Right atrium auricular region (tissue), 2 donors: ENCODE results near the gene COL27A1. TPM values are rescaled to one million over a fixed set of nuclear protein-coding genes. Genes with fewer than 3 reads are reported as not detected.

Source experiments
- DNase-seq: peaks from one replicate; pipeline ENCODE4 v3.0.0-alpha.2; 2019; ENCODE audit warnings: low spot score
- H3K27ac ChIP-seq, 2 donors: fragments of 200-600 bp; sonication (generic); 1 replicate in 1 of 2; 2 replicates in 1 of 2; pipeline ENCODE4 v1.5.1; 2016 to 2019
- H3K27me3 ChIP-seq, 2 donors: fragments of 200-600 bp; sonication (generic); one replicate each; pipeline versions ENCODE4 v1.5.1 to v1.6.0; 2017 to 2019
- H3K36me3 ChIP-seq: fragments of 200-600 bp; sonication (generic); one replicate; pipeline ENCODE4 v1.5.1; 2016
- H3K4me1 ChIP-seq, 2 donors: fragments of 200-600 bp; sonication (generic); one replicate each; pipeline versions ENCODE4 v1.5.1 to v1.6.0; 2017 to 2019
- H3K4me3 ChIP-seq, 2 donors: fragments of 200-600 bp; sonication (generic); 1 replicate in 1 of 2; 2 replicates in 1 of 2; pipeline ENCODE4 v1.5.1; 2017 to 2019; ENCODE audit warnings: mild to moderate bottlenecking in 1 of 2, moderate library complexity in 1 of 2
- H3K9me3 ChIP-seq, 2 donors: fragments of 200-600 bp; sonication (generic); one replicate each; pipeline ENCODE4 v1.5.1; 2019
- CTCF ChIP-seq, 2 donors: fragments of 200-600 bp; sonication (generic); IDR thresholded peaks; one replicate each; pipeline ENCODE4 v1.5.1; 2019; ENCODE audit warnings: antibody characterized with exemption in 2 of 2
- total RNA-seq, 2 donors: library from RNA; depleted of rRNA; stranded (reverse); fragments of >200 nt; gene quantifications; one replicate each; pipeline ENCODE4 v1.1.0, GENCODE V29; 2016

Gene COL27A1
- total RNA-seq, 2 donors from 2014 or later = 1.5 to 2.7 TPM

GRCh38 chr9:114238472-114238871 is 83.1 kb downstream of the COL27A1 start:
- H3K4me3 ChIP-seq = no peak overlapping the region
- no peaks in the 10 kb centered on the region for H3K9me3 ChIP-seq
- TF ChIP-seq CTCF (IDR thresholded peaks at IDR 0.05) = no peak
- H3K36me3 ChIP-seq = no peaks in the 10 kb centered on the region
- DNase-seq = peak; percentile 73
- peaks cover 0 to 32% of the 10 kb centered on the region in 2 donors for H3K4me1 ChIP-seq
- H3K27ac ChIP-seq = peak overlapping the region; percentile 37 to 39
- no peaks in the 10 kb centered on the region for H3K27me3 ChIP-seq

- Histone ChIP-seq H3K4me3 (no peak overlapping the region), H3K27me3 (no peaks in the 10 kb centered on the region), H3K36me3 (no peaks in the 10 kb centered on the region), H3K9me3 (no peaks in the 10 kb centered on the region), H3K27ac (peak overlapping the region; percentile 37 to 39), H3K4me1 (peaks cover 0 to 25% of the 10 kb centered on the region in 2 donors)
- peak; percentile 16 to 64 for TF ChIP-seq CTCF (IDR thresholded peaks at IDR 0.05)
- no peak for DNase-seq
Observed at GRCh38 chr9:114238891-114239875, 83.8 kb downstream of the COL27A1 start.

DNA sequence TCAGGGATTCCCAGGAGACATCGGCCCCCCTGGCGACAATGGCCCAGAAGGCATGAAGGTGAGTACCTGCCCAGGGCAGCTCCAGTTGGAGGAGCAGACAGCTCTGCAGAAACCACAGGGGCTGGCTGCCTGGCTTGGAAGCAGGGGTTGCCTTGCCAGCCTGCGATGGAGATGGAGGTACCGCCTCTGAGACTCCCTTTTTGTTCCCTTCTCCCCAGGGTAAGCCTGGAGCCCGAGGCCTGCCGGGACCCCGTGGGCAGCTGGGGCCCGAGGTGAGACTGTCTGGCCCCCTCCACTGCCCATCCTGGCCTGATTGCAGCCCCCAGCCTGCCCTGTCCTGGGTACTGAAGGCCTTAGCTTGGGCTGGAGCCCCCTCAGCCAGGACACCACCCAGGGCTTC is 84.9 kb downstream of the COL27A1 start:
- no peaks in the 10 kb centered on the region for H3K9me3 ChIP-seq
- no peaks in the 10 kb centered on the region for H3K36me3 ChIP-seq
- H3K4me1 ChIP-seq = peaks cover 0 to 22% of the 10 kb centered on the region in 2 donors
- H3K27me3 ChIP-seq = no peaks in the 10 kb centered on the region
- DNase-seq = no peak
- TF ChIP-seq CTCF (IDR thresholded peaks at IDR 0.05) = no peak
- H3K27ac ChIP-seq = no peak overlapping the region
- H3K4me3 ChIP-seq = no peak overlapping the region

- no peak for DNase-seq
- Histone ChIP-seq H3K4me1 (peaks cover 0 to 22% of the 10 kb centered on the region in 2 donors), H3K27me3 (no peaks in the 10 kb centered on the region), H3K4me3 (no peak overlapping the region), H3K9me3 (no peaks in the 10 kb centered on the region), H3K27ac (no peak overlapping the region), H3K36me3 (no peaks in the 10 kb centered on the region)
- no peak for TF ChIP-seq CTCF (IDR thresholded peaks at IDR 0.05)
Observed at GRCh38 chr9:114240647-114241558, 85.6 kb downstream of the COL27A1 start.

- Histone ChIP-seq H3K27me3 (no peaks in the 10 kb centered on the region), H3K4me3 (no peak overlapping the region), H3K9me3 (no peaks in the 10 kb centered on the region), H3K27ac (no peak overlapping the region), H3K4me1 (peaks cover 0 to 31% of the 10 kb centered on the region in 2 donors), H3K36me3 (no peaks in the 10 kb centered on the region)
- no peak for DNase-seq
- no peak for TF ChIP-seq CTCF (IDR thresholded peaks at IDR 0.05)
Observed at GRCh38 chr9:114242837-114243236, 87.5 kb downstream of the COL27A1 start.
